A549 (cell line): ENCODE data around the gene MT1A. TPM values are rescaled to one million over a fixed set of nuclear protein-coding genes. Genes with fewer than 3 reads are reported as not detected.

ENCODE experiments used
- ATAC-seq, 2 experiments: fragments of 200-7000 bp in 1 of 2; fragments of >200 bp in 1 of 2; cut with Nextera tagmentation in 1 of 2; cut with Tn5 transposase in 1 of 2; 3 replicates each; pipeline versions ENCODE4 v1.8.0 to v1.9.1; 2018 to 2020; ENCODE audit warnings: mild to moderate bottlenecking in 1 of 2, moderate library complexity in 1 of 2
- CTCF ChIA-PET: fragments of 300-600 bp; sonication (Branson Sonifier 250); formaldehyde crosslinking; extraction: SDS; loops from one replicate; lab custom pipeline; 2021; ENCODE audit warnings: antibody characterized with exemption, inconsistent platforms; lab: Yijun Ruan, JAX
- POLR2A ChIA-PET: fragments of 350-600 bp; formaldehyde crosslinking; extraction: SDS; loops from one replicate; lab custom pipeline; 2021; ENCODE audit warnings: antibody characterized with exemption, inconsistent platforms; lab: Yijun Ruan, JAX
- DNase-seq, 2 experiments: peaks; one replicate each; pipeline versions ENCODE4 v3.0.0 to v3.0.0-alpha.2; 2011 to 2016; ENCODE audit warnings: low read depth in 1 of 2, low spot score in 1 of 2
- FAIRE-seq: peaks from 2 replicates; lab custom pipeline; 2011; peaks lifted over from hg19 to GRCh38; lab: Jason Lieb, UNC
- H3K27ac ChIP-seq, 2 experiments: fragments of >200 bp; sonication (Bioruptor Twin); formaldehyde crosslinking; 3 replicates each; pipeline ENCODE4 v1.5.1; 2016 to 2017
- H3K4me1 ChIP-seq: fragments of >200 bp; sonication (Bioruptor Twin); formaldehyde crosslinking; 3 replicates; pipeline ENCODE4 v1.6.1; 2016
- H3K4me2 ChIP-seq: fragments of >200 bp; sonication (Bioruptor Twin); formaldehyde crosslinking; 3 replicates; pipeline ENCODE4 v1.6.1; 2016
- H3K4me3 ChIP-seq: fragments of >200 bp; sonication (Bioruptor Twin); formaldehyde crosslinking; 3 replicates; pipeline ENCODE4 v1.5.1; 2016
- H3K9me3 ChIP-seq: fragments of >200 bp; sonication (Bioruptor Twin); formaldehyde crosslinking; 3 replicates; pipeline ENCODE4 v1.6.1; 2016
- ATOH8 ChIP-seq: fragments of 250-450 bp; sonication (Bioruptor Pico); IDR thresholded peaks from 2 replicates; pipeline ENCODE4 v1.5.0; 2020; ENCODE audit warnings: low read depth, mild to moderate bottlenecking, moderate library complexity
- CHD2 ChIP-seq: fragments of 150-350 bp; IDR thresholded peaks from 2 replicates; pipeline ENCODE4 v1.6.1; 2014; ENCODE audit warnings: low read length; ENCODE audit not compliant: partially characterized antibody
- CTCF ChIP-seq: fragments of >200 bp; sonication (Bioruptor Twin); formaldehyde crosslinking; IDR thresholded peaks from 3 replicates; pipeline ENCODE4 v1.5.1; 2016
- EHF ChIP-seq: fragments of 250-450 bp; sonication (Bioruptor Pico); IDR thresholded peaks from 2 replicates; pipeline ENCODE4 v1.5.0; 2020; ENCODE audit warnings: mild to moderate bottlenecking
- EP300 ChIP-seq, 2 experiments: fragments of >200 bp; sonication (Bioruptor Twin); formaldehyde crosslinking; IDR thresholded peaks; 2 replicates in 1 of 2; 3 replicates in 1 of 2; pipeline ENCODE4 v1.6.1; 2016 to 2017
- ESRRA ChIP-seq: fragments of 150-350 bp; IDR thresholded peaks from 2 replicates; pipeline ENCODE4 v1.6.1; 2014; ENCODE audit warnings: mild to moderate bottlenecking, low read length, borderline replicate concordance
- FOXS1 ChIP-seq: fragments of 250-450 bp; sonication (Bioruptor Pico); IDR thresholded peaks from 2 replicates; pipeline ENCODE4 v1.5.0; 2020; ENCODE audit warnings: mild to moderate bottlenecking, moderate library complexity
- GATA3 ChIP-seq: IDR thresholded peaks from 2 replicates; pipeline ENCODE4 v1.6.1; 2012; ENCODE audit warnings: borderline replicate concordance
- HEYL ChIP-seq: fragments of 250-450 bp; sonication (Bioruptor Pico); IDR thresholded peaks from 2 replicates; pipeline ENCODE4 v1.8.0; 2021; ENCODE audit warnings: mild to moderate bottlenecking, moderate library complexity
- MAFK ChIP-seq: fragments of 450-650 bp; IDR thresholded peaks from 2 replicates; pipeline ENCODE4 v1.6.1; 2014; ENCODE audit not compliant: partially characterized antibody
- MAZ ChIP-seq: fragments of 150-350 bp; IDR thresholded peaks from 2 replicates; pipeline ENCODE4 v1.6.1; 2014; ENCODE audit warnings: antibody characterized with exemption, low read depth, low read length, borderline replicate concordance
- PBX3 ChIP-seq: IDR thresholded peaks from 2 replicates; pipeline ENCODE4 v1.6.1; 2012
- POLR2AphosphoS2 ChIP-seq: conservative IDR thresholded peaks from 2 replicates; pipeline ENCODE4 v1.6.1; 2012; ENCODE audit warnings: low read length, improper control_type of control experiment, inconsistent platforms
- RAD21 ChIP-seq, 2 experiments: fragments of >200 bp in 1 of 2; sonication (Bioruptor Twin) in 1 of 2; formaldehyde crosslinking in 1 of 2; IDR thresholded peaks in 1 of 2; conservative IDR thresholded peaks in 1 of 2; 2 replicates in 1 of 2; 3 replicates in 1 of 2; pipeline ENCODE4 v1.6.1; 2012 to 2018; ENCODE audit warnings: inconsistent platforms in 1 of 2
- REST ChIP-seq: fragments of 200-600 bp; sonication (generic); IDR thresholded peaks from 2 replicates; pipeline ENCODE4 v1.6.1; 2016; ENCODE audit warnings: antibody characterized with exemption, mild to moderate bottlenecking, moderate library complexity
- SMC3 ChIP-seq: fragments of >200 bp; sonication (Bioruptor Twin); formaldehyde crosslinking; IDR thresholded peaks from 3 replicates; pipeline ENCODE4 v1.6.1; 2018; ENCODE audit warnings: inconsistent platforms
- SREBF2 ChIP-seq: fragments of 450-650 bp; IDR thresholded peaks from 2 replicates; pipeline ENCODE4 v1.6.1; 2014; ENCODE audit warnings: mild to moderate bottlenecking, moderate library complexity
- USF2 ChIP-seq: fragments of 450-650 bp; IDR thresholded peaks from 2 replicates; pipeline ENCODE4 v1.6.1; 2014; ENCODE audit warnings: antibody characterized with exemption
- ZC3H11A ChIP-seq: fragments of 450-650 bp; IDR thresholded peaks from 2 replicates; pipeline ENCODE4 v1.6.1; 2014; ENCODE audit warnings: antibody characterized with exemption, mild to moderate bottlenecking
- ZSCAN20 ChIP-seq: fragments of 250-450 bp; sonication (Bioruptor Pico); IDR thresholded peaks from 2 replicates; pipeline ENCODE4 v1.8.0; 2022; ENCODE audit warnings: mild to moderate bottlenecking, moderate library complexity
- WGBS: methylation state at CpG from one replicate; pipeline ENCODE4 v1.1.6; 2017; ENCODE audit errors: missing lambda C conversion rate; 5-methylcytosine and 5-hydroxymethylcytosine counted together
- polyA plus RNA-seq, 4 experiments: library from polyadenylated mRNA; depleted of rRNA in 3 of 4; stranded (reverse); fragments of >200 nt; fragmentation: RNase III in 1 of 4; extraction: RNeasy Plus Mini Kit Qiagen cat#74134 plus additional on column Dnase treatment in 1 of 4; gene quantifications; 2 replicates in 3 of 4; 3 replicates in 1 of 4; pipeline ENCODE4 v1.2.3, GENCODE V29; 2011 to 2017

MT1A gene
- polyA plus RNA-seq, 2 of the 4 experiments (the other 2 are of a cell fraction): 5.3 to 12.8 TPM

- POLR2A ChIA-PET: interaction anchor here (0.5 to 1.0 kb wide), 2 partner anchors 101 to 269 kb away, joined by 3 read pairs; no protein-coding TSS in a partner anchor
- FAIRE-seq: no peak
Measured at GRCh38 chr16:56601325-56601724, 37.1 kb upstream of the MT1A start.

GRCh38 chr16:56603589-56603988 lies 34.9 kb upstream of the MT1A start:
- Histone ChIP-seq H3K4me2 (no peak overlapping the region), H3K4me1 (peaks cover 38% of the 10 kb centered on the region), H3K27ac (peak overlapping the region; percentile 93 to 96; a peak in 5 of 6 replicates), H3K4me3 (no peak overlapping the region), H3K9me3 (no peaks in the 10 kb centered on the region)
- ChIA-PET POLR2A (interaction anchor here (0.9 to 10.8 kb wide), 3 partner anchors 40 to 98 kb away, joined by 4 to 185 read pairs (median 6); partner anchors contain the start of gene MT1X), CTCF (interaction anchor here (0.6 to 19.7 kb wide), 25 partner anchors 9 to 258 kb away, joined by 3 to 340 read pairs (median 4); partner anchors contain the start of genes MT1A, MT1B, MT1E and MT1F)
- WGBS: 69% methylated on average over 4 of the region's 4 CpGs
- ATAC-seq: no peak
- DNase-seq: peak; percentile 67 to 78
- FAIRE-seq: no peak
- peak; percentile 78 for TF ChIP-seq SMC3
- peak; percentile 65 to 71 for TF ChIP-seq RAD21 (conservative IDR thresholded peaks at IDR 0.05 in 1 of 2, IDR thresholded peaks at IDR 0.05 in 1 of 2)
- TF ChIP-seq HEYL (CRISPR knock-in tag): no peak
- TF ChIP-seq CHD2: no peak
- TF ChIP-seq CTCF: peak; percentile 52
- no peak for TF ChIP-seq USF2

More at GRCh38 chr16:56601325-56601724, 37.1 kb upstream of the MT1A start:
- no peak for ATAC-seq
- Histone ChIP-seq H3K4me3 (no peak overlapping the region), H3K4me2 (no peak overlapping the region), H3K27ac (peak overlapping the region; percentile 34 to 61; a peak in 4 of 6 replicates), H3K4me1 (peaks cover 20% of the 10 kb centered on the region), H3K9me3 (no peaks in the 10 kb centered on the region)
- TF ChIP-seq RAD21 (conservative IDR thresholded peaks at IDR 0.05 in 1 of 2, IDR thresholded peaks at IDR 0.05 in 1 of 2) (no peak), EP300 (IDR thresholded peaks at IDR 0.05) (no peak), MAZ (no peak), PBX3 (no peak)
- no peak for DNase-seq
- CTCF ChIA-PET: interaction anchor here (0.7 to 19.7 kb wide), 34 partner anchors 9 to 375 kb away, joined by 3 to 340 read pairs (median 4); partner anchors contain the start of genes MT1A, MT1B, MT1F and MT1X
- 67% methylated on average over 9 of the region's 9 CpGs for WGBS

- POLR2A ChIA-PET: interaction anchor here (10.8 kb wide), 1 partner anchor 79 kb away, joined by 185 read pairs; the partner anchor contains the start of gene MT1X
- DNase-seq (no peak), FAIRE-seq (no peak), ATAC-seq (no peak)
- CTCF ChIA-PET: interaction anchor here (1.1 to 19.7 kb wide), 12 partner anchors 12 to 185 kb away, joined by 3 to 340 read pairs (median 6); partner anchors contain the start of genes MT1A, MT1B and MT1F
- H3K4me2 ChIP-seq: no peak overlapping the region; the same call in 2 of the 3 replicates
- 94% methylated on average over 4 of the region's 4 CpGs for WGBS
- H3K9me3 ChIP-seq: no peaks in the 10 kb centered on the region
- H3K27ac ChIP-seq: peak overlapping the region; percentile 93 to 96
- H3K4me1 ChIP-seq: peaks cover 42% of the 10 kb centered on the region
- TF ChIP-seq ZSCAN20 (CRISPR knock-in tag): no peak
- TF ChIP-seq REST: no peak
- TF ChIP-seq ZC3H11A: no peak
- TF ChIP-seq ESRRA: no peak
- no peak for TF ChIP-seq PBX3
- TF ChIP-seq EHF (CRISPR knock-in tag): no peak
- TF ChIP-seq GATA3: no peak
- no peak for TF ChIP-seq FOXS1
- no peak for TF ChIP-seq ATOH8 (CRISPR knock-in tag)
- no peak for TF ChIP-seq MAFK
- no peak for TF ChIP-seq POLR2AphosphoS2
- no peak for TF ChIP-seq SREBF2
- no peak overlapping the region for H3K4me3 ChIP-seq
Measured at GRCh38 chr16:56604966-56605365, 33.5 kb upstream of the MT1A start.
